GM21529 (cell line): ENCODE results near the gene INPPL1.

Source experiments
- ATAC-seq: cut with Tn5 transposase; IDR thresholded peaks from one replicate; pipeline ENCODE4 v1.9.1; 2021; ENCODE audit not compliant: unreplicated experiment

Gene INPPL1

DNA sequence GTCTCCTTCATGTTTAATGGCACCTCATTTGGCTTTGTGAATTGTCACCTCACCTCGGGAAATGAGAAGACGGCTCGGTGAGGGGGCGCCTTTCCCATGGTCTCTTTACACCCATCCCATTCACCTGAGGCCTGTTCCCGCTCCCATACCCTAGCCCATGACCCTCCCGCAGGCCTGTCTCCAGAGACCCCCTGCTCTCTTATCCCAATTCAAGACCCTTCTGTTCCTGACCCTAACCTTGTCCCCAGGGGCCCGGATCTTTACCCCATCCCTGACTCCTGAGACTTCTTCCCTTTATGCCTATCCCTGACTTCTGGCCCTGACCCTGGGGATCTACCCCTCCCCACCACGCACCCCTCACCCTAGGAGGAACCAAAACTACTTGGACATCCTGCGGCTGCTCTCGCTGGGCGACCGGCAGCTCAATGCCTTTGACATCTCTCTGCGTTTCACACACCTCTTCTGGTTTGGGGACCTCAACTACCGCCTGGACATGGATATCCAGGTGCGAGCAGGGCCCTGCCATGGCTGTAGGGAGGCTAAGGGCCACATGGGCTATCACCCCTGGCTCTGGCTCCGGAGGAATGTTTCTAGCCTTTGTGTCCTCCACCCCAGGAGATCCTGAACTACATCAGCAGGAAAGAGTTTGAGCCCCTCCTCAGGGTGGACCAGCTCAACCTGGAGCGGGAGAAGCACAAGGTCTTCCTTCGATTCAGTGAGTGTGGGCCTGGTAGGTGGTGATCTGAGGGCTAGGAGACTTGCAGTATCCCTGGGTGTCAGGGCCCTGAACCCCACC, 7.9 kb downstream of the INPPL1 start:
- no peak for ATAC-seq

DNA sequence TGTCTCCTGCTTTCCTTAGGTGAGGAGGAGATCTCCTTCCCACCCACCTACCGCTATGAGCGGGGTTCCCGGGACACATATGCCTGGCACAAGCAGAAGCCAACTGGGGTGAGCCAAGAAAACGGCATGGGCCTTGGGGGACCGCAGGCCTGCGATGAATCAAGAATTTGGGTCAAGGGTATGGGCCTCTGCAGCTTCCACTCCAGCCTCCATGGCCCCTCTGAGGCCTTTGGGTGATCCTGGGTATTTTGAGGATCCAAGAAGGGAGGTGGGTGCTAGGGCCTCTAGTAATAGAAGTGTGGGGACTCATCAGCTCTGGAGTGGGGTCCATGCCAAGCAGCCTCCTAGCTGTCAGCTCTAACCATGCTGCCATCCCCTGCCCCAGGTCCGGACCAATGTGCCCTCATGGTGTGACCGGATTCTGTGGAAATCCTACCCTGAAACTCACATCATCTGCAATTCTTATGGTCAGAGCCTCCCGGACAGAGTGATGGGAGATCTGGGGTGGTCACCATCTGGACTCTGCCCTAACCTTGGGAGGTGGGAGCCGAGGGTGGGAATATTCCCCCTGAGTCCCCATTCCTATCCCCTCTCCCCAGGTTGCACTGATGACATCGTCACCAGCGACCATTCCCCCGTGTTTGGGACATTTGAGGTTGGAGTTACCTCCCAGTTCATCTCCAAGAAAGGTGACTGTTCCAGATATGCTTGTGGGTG, 8.6 kb downstream of the INPPL1 start:
- ATAC-seq = no peak

DNA sequence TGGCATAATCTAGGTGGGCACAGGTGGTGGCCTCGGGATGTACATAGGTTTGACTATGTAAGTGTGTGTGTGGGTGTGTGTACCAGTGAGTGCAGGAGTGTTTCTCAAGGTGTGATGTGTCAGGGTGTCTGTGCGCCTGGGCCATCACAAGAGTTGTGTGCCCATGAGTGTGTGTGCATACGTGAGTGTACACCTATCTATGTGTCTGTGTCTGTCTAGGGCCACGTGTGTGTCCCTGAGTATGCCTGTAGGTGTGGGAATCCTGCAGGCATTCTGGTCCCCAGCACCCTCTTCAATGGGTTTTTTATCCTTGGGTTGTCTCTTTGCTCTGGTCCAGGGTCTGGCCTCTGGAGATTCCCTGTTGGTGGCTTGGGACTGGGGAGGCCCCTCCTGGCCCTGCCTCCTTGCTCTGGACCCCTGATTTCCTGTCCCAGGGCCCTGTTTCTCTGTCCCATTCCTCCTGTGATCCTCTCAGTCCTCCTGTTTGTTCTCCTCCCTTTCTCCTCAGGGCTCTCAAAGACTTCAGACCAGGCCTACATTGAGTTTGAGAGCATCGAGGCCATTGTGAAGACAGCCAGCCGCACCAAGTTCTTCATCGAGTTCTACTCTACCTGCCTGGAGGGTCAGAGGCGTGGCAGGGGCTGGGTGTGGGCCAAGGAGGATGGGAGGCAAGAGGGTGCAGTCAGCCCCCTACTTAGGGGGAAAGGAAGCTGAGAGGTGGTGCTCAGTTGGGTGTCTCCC, 9.4 kb downstream of the INPPL1 start:
- no peak for ATAC-seq

DNA sequence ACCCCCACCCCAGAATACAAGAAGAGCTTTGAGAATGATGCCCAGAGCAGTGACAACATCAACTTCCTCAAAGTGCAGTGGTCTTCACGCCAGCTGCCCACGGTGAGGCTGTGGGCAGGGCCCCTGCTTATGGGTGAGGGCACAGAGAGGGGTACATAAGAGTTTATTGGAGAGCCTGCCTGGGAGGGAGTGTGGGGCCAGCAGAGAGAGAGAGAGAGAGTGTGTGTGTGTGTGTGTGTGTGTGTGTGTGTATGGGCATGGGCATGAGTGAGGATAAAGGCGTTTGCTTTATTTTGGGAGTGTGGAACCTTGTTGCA, 9.9 kb downstream of the INPPL1 start:
- no peak for ATAC-seq

DNA sequence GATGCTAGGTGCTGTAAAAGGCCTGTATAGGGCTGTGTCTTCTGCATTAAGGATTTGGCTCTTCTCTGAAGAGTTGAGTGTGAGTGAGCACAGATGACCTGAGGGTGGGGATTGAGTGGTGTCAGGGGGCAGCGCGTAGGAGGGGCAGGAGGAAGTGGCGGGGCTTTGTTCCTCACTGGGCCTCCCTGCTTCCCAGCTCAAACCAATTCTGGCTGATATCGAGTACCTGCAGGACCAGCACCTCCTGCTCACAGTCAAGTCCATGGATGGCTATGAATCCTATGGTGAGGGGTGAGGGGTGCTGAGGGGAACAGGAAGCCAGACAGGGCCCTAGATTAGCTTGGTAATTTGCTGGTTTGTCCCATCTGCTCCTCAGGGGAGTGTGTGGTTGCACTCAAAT, 10.4 kb downstream of the INPPL1 start:
- no peak for ATAC-seq

DNA sequence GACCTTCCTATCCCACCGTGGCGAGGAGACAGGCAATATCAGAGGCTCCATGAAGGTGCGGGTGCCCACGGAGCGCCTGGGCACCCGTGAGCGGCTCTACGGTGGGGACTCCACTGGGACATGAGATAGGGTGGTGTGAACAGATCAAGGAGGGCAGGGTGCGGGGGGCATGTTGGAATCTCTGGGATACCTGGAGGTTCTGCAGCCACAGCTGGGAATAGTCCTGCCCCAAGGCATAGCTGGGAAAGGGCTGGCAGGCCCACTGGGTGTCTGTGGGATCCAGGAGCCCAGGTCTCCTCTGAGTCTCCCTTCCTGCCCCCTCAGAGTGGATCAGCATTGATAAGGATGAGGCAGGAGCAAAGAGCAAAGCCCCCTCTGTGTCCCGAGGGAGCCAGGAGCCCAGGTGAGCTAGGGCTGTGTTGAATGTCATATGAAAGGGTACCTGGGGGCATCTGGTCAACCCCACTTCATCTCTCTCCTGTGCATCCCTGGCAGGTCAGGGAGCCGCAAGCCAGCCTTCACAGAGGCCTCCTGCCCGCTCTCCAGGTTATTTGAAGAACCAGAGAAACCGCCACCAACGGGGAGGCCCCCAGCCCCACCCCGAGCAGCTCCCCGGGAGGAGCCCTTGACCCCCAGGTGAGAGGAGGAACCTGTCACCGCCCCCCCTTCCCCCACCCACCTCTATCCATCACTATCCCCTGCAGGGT, 10.9 kb downstream of the INPPL1 start:
- ATAC-seq = no peak

DNA sequence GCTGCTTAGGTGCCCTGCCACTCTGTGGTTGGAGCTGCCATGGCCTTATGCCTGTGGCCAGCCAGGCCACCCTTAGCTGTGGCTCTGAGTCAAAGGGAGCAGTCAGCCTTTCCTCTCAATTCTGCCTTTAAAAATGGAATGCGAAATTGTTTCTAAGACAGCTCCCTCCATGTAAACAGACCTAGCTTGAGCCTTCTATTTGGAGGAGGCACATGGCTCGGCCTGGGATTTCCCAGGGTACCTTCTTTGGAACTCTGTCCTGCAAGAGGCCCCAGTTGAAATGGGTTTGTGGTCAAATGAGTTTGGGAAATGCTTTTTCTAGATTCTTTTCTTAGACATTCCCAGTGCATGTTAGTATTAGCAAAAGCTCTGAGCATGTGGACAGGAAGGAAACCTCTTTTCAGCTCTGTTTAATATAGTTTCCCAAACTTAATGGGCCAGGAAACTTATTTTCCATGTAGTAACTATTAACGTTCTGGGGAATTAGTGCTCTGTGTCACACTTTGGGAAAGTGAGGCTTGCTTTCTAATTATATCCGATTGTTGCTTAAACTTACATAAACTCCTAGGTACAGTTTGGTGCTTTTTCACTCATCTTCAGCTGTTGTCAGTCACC, 11.6 kb downstream of the INPPL1 start:
- no peak for ATAC-seq

DNA sequence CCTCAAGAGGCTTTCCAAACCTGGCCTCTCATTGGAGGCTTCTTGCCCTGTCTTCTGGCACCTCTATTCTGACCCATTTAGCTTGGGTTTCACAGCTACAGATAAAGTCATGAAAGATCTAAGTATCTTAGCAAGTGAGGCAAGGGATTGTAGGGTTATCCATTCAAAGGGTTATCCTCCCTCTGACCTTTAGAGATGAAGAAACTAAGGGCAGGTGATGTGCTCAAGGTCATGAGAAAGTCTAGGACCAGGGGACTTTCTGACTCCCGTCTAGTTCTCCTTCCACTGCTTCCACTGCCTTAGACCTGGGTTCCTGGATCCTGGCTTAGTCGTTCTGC, 12.2 kb downstream of the INPPL1 start:
- no peak for ATAC-seq

DNA sequence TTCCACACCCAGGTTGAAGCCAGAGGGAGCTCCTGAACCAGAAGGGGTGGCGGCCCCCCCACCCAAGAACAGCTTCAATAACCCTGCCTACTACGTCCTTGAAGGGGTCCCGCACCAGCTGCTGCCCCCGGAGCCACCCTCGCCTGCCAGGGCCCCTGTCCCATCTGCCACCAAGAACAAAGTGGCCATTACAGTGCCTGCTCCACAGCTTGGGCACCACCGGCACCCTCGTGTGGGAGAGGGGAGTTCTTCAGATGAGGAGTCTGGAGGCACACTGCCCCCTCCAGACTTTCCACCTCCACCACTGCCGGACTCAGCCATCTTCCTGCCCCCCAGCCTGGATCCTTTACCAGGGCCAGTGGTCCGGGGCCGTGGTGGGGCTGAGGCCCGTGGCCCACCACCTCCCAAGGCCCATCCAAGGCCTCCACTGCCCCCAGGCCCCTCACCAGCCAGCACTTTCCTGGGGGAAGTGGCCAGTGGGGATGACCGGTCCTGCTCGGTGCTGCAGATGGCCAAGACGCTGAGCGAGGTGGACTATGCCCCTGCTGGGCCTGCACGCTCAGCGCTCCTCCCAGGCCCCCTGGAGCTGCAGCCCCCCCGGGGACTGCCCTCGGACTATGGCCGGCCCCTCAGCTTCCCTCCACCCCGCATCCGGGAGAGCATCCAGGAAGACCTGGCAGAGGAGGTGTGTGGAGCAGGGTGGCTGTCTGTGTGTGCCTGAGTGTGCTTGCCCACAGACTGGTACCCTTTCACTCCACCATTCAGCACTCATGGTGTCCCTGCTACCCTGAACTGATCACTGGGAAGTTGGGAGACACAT, 12.8 kb downstream of the INPPL1 start:
- ATAC-seq = no peak

DNA sequence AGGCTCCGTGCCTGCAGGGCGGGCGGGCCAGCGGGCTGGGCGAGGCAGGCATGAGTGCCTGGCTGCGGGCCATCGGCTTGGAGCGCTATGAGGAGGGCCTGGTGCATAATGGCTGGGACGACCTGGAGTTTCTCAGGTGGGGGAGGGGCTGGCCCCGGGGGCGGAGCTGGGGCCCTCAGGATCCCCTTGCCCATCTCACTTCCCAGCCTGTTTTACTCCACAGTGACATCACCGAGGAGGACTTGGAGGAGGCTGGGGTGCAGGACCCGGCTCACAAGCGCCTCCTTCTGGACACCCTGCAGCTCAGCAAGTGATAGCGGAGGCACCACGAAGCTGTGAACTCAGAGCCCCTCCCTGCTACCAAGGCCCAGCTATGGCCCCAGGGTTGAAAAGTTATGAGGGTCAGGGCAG, 13.5 kb downstream of the INPPL1 start:
- no peak for ATAC-seq

DNA sequence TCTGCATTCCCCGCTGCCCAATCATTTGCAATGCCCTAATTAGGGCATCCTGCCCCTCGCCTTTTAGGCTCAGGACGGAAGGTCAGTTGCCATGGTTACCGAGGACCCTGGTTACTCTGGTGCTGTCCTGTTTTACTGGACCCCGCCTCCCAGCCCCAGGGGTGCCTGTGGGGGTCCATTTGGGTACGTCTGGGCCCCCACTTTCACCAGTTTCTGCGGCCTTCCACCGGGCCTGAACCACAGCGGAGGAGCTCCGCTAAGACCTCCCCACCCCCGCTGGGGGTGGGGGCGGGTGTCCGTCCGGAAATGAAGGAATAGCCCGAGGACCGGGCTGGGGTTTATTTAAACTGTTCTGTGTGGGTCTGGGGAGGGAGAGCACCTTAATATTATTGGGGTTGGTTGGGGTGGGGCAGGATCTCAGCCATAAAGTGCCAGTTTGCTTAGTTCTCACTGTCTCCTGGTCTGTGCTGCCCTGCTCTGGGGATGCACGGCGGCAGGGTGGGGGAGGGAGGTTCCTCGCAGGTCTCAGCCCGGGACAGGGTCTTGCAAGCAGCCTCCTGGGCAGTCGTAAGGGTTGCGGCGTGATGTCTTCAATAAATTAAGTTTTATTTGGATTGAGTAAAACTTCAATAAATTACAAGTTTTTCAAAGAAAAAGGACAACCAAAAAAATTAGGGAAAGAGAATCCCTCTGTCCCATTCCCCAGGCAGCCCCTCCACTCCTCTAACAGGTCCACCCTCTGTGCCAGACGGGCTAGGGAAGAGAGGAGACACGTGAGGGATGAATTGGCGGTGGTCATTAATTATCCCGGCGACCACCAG, 14.1 kb downstream of the INPPL1 start:
- ATAC-seq = no peak

DNA sequence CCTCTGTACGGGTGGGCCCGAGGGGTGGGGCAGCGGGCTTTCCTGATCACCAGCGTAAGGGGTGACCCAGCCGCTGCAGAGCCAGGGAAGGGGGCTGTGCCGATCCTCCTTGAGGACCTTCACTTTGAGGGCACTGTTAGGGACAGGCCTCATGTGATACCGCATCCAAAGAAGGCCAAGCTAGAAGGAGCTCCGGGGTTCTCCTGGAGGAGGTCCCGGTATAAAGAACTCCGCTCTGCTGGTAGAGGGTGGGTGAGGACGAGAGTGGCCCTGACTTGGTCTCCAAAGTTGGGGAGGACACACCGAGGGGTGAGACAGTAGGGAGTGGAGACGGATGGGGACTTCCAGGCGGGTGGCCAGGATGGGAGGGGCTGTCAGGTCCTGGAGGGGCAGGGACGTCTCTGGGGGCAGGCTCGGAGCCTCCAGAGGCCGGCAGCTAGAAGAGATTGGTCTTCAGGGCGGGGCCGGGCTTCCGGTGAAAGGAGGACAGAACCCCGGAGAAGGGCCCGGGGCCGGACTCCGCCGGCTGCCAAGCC, 14.8 kb downstream of the INPPL1 start:
- ATAC-seq = no peak

DNA sequence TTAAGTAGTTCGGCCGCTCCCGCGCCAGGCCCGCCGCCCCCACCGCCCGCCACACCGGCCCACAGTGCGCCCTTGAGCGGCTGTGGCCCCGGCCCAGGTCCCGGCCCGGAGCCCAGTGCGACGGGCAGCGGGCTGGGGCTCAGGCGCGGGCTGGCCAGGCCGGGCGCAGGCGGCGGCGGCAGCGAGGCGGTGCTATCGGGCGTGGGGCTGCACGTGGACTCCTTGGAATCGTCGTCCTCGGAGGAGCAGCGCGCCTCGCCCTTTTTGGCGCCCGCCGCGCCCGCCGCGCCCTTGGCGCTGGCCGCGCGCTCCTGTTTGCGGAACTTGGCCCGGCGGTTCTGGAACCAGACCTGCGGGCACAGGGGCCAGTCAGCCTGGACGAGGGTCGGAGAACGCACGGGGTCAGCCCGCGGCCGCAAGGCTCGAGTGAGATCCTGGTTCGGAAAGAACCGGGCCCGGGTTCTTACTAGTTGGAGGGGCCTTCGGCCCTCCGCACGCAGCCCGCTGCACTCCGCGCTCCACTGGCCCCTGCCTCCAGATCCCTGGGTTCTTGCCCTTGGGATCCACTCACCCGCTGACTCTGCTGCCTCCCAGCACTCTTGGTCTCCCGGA, 15.4 kb downstream of the INPPL1 start:
- no peak for ATAC-seq

DNA sequence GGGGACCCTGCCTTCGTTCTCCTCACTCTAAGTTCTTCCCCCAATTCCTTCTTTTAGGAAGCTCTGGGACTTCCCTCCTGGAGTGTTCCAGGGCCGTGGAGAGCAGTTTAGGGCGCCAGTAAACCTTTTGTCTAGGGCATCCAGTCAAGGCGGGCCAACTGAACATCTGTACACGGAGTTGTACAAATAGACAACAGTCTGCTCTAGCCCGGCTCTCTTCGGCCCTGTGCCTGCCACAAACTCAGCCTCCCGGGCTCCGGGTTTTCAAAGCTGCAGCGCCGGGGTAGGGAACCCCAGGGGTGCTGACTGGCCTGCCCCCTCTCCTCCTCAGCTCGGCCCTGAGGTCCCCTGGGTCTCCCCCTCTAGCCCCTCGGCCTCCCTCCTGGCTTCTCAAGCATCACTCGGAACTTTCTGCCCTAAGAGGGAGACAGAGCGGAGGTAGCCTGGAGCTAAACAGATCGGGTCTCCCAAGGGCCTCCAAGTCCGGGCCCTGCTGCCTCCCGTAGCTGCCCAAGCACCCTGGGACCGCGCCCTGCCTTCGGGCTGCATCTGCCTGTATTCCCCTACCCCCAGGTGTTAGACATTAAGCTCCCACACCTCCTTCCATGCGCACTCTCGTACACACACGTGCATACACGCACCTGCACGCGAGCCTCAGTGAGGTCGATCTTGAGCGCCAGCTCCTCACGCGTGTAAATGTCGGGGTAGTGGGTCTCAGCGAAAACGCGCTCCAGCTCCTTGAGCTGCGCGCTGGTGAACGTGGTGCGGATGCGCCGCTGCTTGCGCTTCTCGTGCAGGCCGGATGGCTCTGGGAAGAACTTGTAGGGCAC, 16.1 kb downstream of the INPPL1 start:
- no peak for ATAC-seq

DNA sequence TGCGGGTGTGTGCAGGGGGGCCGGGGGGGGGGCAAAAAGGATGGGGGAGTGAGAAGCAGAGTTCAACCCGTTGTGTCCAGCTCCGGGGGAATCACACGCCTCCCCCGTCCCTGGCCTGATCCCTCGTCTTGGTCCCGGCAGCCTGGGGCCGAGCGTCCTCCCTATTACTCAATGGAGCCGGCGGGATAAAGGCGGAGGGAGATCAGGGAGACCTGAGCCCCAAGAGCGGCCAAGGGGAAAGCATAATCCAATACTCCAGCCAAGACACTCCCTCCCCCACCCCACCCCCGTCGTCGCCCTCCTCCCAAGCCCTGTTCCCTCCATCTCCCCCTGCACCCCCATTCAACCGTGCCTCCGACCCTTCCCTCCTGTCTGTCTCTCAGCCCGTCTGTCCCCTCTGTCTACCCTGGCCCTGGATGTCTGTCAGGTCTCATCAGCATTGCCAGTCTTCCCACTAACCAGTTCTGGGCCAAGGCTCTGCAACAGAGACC, 16.8 kb downstream of the INPPL1 start:
- no peak for ATAC-seq

DNA sequence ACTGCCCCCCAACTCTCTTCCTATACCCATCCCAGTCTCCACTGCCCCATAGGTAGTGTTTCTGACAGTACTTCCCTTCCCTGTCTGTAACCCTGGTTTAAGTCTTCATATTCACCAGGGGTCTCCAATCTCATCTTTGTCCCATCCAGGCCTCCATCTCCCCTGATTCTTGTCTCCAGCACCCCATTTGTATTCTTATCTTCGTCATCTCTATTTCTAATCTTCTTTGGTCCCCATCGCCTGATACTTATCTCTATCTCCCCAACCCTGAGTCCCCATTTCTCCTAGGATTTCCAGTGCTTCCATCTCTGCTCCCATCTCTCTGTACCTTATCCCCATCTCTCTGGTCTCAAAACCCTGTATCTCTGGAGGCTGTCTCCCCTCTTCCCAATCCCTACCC, 17.6 kb downstream of the INPPL1 start:
- ATAC-seq = no peak

DNA sequence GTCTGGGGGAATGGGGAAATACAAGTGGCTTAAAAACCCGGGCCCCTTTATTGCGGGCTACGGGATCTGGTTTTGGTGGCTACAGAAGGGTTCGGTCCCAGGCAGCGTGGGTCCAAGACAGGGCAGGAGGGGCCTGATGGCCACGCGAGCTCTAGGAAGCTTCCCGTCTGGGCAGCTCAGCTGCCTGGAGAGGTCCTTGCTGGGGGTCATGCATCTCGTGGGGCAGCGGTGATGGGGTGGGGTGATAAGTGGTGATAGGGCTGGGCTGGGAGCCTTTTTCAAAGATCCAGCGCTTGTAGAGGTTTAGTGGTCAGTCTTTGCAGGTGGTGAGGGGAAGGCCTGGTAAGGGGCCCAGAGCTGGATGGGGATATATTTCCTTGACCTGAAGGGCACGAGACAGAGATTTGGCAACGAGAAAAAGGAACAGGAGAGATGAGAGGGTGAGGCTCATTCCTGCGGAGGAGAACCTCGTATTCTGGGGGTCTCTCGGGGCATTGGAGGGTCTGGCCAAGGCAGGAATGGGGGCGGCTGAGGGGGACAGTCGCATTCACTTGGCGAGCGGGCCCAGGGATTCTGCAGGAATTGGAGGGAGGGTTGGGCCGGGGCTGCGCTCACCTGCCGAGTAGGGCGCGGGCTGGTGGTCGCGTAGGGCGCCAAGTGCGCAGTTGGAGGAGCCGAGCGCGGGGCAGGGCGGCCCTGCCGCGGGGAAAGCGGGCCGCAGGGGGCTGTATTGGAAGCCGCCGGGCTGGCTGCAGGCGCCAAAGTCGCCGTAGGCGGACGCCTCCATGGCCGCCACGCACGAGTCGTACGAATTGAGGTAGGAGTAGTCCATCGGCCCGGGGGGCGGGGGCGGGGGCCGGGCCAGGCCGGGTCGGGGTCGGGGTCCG, 18.8 kb downstream of the INPPL1 start:
- ATAC-seq = no peak
